ENCODE data around the gene PCDHGC4.

Gene PCDHGC4

DNA sequence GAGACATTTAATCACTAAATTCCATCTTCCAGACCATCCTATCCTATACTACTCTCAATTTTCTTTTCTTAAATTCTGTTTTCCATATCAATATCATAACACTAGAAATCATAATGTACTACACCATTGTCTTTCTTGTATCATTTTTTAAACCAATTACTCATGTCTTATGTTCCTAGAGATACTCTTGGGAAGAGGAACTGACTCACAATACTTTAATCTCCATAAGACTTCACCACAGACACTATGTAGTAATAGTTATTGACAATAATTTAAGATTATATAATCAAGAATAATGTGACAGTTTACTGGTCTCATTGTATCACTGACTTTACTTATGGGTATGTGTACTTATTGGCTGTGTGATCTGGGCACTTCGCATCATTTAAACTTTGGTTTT, 47.9 kb downstream of the PCDHGC4 start:
- DNase-seq = no peak

GRCh38 chr5:141533897-141534296, 49.1 kb downstream of the PCDHGC4 start:
- DNase-seq = no peak

- no peak for DNase-seq
Measured at GRCh38 chr5:141534492-141535213, 49.8 kb downstream of the PCDHGC4 start.

Data from GOT3 (cell line).